ENCODE measurements around the gene ESRRA. TPM values are rescaled to one million over a fixed set of nuclear protein-coding genes. Genes with fewer than 3 reads are reported as not detected.

Gene ESRRA
- total RNA-seq, 1 donor from 2014 or later, result 256 TPM

GRCh38 chr11:64341429-64341828 is 36.1 kb downstream of the ESRRA start:
- DNase-seq (no peak), ATAC-seq (no peak)
- intact Hi-C loops (cut with micrococcal nuclease), result no loop called here

DNA sequence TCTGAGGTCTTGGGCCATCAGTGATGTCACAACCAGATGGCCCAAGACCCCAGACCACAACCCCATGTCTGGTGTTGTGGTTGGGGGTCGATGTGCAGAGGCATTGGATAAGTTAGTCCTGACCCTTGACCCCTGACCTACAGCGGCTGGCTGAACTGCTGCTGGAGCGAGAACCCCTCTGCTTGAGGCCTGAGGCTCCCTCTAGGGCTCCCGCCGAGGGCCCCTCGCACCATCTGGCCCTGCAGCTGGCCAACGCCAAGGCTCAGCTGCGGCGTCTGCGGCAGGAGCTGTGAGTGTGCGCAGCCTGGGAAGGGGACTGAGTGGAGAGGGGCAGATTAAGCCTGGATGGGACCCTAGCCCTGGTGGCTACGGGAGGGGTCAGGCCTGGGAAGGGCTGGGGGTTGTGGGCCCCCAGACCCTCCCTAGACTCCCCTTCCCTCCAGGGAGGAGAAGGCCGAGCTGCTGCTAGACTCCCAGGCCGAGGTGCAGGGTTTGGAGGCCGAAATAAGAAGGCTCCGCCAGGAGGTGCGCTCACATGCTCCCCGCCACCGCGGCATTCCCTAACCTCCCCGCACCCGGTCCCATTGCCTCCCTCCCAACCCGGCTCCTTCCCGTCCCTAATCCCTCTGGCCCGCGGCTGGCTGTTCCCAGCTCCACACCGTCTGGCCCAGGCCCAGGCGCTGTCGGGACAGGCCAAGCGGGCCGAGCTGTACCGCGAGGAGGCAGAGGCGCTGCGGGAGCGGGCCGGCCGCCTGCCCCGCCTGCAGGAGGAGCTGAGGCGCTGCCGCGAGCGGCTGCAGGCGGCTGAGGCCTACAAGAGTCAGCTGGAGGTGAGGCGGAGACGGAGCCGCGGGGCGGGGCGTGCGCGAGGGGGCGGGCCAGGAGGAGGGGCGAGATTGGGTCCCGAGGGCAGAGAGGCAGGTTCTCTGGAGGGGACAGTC is 36.8 kb downstream of the ESRRA start:
- intact Hi-C loops (cut with micrococcal nuclease), result no loop called here

GRCh38 chr11:64342869-64343745 is 37.8 kb downstream of the ESRRA start:
- ATAC-seq (no peak), DNase-seq (no peak)
- intact Hi-C loops (cut with micrococcal nuclease), result no loop called here

More for the DNA sequence above, 36.8 kb downstream of the ESRRA start:
- ATAC-seq (peak; percentile 95), DNase-seq (peak; percentile 94)

DNA sequence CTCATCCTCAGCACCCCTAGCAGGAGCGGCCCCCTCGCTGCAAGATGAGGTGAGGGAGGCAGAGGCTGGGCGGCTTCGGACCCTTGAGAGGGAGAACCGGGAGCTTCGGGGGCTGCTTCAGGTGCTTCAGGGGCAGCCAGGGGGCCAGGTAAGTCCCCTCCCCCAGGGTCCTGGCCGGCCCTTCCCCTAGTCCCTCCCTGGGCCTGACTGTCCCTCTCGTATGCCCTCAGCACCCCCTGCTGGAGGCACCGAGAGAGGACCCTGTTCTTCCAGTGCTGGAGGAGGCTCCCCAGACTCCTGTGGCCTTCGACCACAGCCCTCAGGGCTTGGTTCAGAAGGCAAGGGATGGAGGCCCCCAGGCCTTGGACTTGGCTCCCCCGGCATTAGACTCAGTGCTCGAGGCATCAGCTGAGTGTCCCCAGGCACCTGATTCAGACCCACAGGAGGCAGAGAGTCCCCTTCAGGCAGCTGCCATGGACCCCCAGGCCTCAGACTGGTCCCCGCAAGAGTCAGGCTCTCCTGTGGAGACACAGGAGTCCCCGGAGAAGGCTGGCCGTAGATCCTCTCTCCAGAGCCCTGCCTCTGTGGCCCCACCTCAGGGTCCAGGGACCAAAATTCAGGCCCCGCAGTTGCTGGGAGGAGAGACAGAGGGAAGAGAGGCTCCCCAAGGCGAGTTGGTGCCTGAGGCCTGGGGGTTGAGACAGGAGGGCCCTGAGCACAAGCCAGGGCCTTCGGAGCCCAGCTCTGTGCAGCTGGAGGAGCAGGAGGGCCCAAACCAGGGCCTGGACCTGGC is 38.6 kb downstream of the ESRRA start:
- intact Hi-C loops (cut with micrococcal nuclease), result no loop called here
- ATAC-seq (peak; percentile 25), DNase-seq (no peak)

DNA sequence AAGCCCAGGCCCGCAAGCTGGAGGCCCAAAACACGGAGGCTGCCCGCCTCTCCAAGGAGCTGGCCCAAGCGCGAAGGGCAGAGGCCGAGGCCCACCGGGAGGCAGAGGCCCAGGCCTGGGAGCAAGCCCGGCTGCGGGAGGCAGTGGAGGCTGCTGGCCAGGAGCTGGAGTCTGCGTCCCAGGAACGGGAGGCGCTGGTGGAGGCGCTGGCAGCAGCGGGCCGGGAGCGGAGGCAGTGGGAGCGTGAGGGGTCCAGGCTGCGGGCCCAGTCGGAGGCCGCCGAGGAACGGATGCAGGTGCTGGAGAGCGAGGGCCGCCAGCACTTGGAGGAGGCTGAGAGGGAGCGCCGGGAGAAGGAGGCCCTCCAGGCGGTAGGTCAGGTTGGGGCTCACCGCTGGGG is 39.5 kb downstream of the ESRRA start:
- DNase-seq, result no peak
- intact Hi-C loops (cut with micrococcal nuclease), result no loop called here
- ATAC-seq, result no peak

DNA sequence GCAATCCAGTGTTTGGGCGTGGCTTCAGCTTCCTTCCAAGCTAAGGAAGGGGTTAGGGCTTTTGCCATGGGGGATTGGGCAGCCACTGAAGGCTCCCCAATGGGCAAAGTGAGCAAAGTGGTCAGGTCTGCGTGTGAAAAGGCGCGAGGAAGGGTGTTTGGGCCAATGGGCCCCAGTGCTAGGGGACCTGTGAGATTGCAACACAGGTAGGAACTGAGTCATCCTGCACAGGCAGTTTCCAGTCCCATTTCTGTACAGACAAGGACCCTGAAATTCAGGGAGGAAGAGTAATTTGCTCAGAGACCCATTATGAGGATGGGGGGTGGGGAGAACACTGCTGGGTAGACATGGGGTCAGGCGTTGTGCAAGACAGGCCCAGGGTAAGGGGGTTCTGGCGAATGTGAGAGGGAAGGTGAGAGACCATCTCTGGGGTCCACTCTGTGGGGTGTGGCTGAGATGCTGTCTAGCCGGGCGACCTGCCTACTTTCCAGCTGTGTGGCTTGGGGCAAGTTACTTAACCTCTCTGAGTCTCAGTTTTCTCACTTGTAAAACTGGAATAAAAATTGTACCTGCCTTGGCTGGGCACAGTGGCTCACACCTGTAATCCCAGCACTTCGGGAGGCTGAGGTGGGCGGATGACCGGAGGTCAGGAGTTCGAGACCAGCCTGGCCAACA is 42.0 kb downstream of the ESRRA start:
- intact Hi-C loops (cut with micrococcal nuclease), result no loop called here
- no peak for DNase-seq
- ATAC-seq, result no peak

DNA sequence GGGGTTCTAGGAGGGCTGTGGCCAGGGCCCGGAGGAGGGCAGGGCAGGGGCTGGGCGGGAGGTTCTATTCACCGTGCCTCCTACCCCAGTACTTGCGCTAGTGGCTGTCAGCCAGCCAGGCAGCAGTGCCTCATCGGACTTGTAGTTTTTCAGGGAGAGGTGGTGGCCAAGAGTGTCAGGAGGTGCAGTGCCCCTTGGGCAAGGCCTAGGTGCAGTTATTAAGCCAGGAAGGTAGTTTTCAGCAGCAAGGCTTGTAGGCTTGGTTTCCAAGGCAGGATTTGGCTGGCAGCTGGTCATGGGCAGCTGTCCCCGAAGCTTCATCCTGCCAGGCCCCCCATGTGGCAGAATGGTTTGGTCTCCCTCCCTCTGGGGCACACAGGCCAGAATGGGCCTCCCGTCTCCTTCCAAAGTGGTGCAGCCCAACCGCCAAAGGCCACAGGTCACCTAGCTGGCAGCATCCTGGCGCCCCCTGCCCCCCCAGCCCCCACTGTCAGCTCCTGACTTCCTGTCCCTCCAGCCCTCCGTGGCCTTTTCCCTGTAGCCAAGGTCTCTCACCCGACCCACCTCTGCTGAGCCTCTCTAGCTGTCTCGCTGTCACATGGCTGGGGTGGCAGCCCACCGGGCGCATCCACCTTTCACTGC is 43.2 kb downstream of the ESRRA start:
- intact Hi-C loops (cut with micrococcal nuclease), result no loop called here
- DNase-seq, result no peak
- ATAC-seq, result no peak

- ATAC-seq (no peak), DNase-seq (no peak)
- intact Hi-C loops (cut with micrococcal nuclease), result no loop called here
These were observed 43.7 kb downstream of the ESRRA start for GRCh38 chr11:64349025-64349387.

GRCh38 chr11:64349404-64349803 is 44.1 kb downstream of the ESRRA start:
- intact Hi-C loops (cut with micrococcal nuclease), result no loop called here
- no peak for DNase-seq
- ATAC-seq, result no peak

DNA sequence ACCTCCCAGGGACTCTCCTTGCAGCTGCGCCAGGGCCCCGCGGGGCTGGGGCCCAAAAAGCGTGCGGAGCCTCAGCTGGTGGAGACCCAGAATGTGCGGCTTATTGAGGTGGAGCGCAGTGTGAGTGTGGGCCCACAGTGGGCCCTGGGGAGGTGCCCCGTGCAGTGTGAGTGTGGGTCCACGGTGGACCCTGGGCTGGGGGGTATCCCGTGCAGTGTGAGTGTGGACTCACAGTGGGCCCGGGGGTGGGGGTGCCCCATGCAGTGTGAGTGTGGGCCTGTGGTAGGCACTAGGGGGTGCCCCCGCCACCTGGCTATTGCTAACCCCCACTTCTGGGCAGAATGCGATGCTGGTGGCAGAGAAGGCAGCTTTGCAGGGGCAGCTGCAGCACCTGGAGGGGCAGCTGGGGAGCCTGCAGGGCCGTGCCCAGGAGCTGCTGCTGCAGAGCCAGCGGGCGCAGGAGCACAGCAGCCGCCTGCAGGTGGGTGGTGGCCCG is 45.9 kb downstream of the ESRRA start:
- DNase-seq (no peak), ATAC-seq (no peak)
- intact Hi-C loops (cut with micrococcal nuclease), result no loop called here

DNA sequence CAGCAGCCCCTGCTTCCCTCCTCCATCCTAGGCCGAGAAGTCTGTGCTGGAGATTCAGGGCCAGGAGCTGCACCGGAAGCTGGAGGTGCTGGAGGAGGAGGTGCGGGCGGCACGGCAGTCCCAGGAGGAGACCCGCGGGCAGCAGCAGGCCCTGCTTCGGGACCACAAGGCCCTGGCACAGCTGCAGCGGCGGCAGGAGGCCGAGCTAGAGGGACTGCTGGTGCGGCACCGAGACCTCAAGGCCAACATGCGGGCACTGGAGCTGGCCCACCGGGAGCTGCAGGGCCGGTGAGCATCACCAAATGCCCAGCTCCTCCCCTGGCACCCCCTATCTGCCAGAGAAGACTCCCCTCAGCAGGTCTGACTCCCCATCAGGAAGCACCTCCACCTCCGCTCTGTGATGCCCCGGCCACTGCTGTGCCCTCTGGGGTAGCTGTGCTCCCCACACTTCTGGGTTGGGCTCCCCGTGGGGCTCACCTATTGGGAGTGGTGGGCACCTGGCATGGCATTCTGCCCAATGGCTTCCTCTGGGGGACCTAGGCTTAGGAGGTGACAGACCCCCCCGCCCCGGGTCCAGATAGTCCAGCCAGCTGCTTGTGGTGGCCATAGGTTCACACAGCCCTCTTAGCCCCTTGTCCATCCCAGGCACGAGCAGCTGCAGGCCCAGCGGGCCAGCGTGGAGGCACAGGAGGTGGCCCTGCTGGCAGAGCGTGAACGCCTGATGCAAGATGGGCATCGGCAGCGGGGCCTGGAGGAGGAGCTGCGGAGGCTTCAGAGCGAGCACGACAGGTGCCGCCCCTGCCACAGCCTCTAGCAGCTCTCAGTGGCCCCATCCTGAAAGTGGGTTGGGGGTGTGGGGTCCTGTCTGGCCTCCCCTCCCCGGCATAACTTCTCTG is 47.0 kb downstream of the ESRRA start:
- intact Hi-C loops (cut with micrococcal nuclease), result no loop called here
- DNase-seq (no peak), ATAC-seq (no peak)

DNA sequence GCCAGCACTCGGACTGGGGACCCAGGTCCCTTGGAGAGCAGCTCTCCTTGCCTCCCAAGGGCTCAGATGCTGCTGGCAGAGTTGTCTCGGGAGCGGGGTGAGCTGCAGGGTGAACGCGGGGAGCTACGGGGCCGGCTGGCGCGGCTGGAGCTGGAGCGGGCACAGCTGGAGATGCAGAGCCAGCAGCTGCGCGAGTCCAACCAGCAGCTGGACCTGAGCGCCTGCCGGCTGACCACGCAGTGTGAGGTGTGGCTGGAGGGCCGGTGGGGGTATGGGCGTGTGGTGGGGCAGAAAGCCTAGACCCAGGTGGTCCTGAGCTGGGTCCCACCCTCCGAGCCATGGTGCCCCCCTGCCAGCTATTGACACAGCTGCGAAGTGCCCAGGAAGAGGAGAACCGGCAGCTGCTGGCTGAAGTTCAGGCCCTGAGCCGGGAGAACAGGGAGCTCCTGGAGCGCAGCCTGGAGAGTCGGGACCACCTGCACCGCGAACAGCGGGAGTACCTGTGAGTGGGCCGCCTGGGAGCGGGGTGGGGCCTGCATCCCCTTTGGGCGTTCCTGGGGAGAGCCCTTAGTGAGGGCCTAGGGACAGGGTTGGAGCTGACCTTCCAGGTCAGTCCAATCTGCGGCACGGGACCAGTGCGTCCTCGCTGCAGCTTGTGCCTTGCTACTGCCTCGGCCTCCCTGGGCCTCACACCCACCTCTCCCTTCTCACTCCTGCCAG is 47.8 kb downstream of the ESRRA start:
- intact Hi-C loops (cut with micrococcal nuclease), result no loop called here

GRCh38 chr11:64353715-64354506 is 48.6 kb downstream of the ESRRA start:
- ATAC-seq, result no peak
- intact Hi-C loops (cut with micrococcal nuclease), result no loop called here
- DNase-seq, result no peak

More for the DNA sequence above, 47.8 kb downstream of the ESRRA start:
- no peak for DNase-seq
- ATAC-seq, result no peak

DNA sequence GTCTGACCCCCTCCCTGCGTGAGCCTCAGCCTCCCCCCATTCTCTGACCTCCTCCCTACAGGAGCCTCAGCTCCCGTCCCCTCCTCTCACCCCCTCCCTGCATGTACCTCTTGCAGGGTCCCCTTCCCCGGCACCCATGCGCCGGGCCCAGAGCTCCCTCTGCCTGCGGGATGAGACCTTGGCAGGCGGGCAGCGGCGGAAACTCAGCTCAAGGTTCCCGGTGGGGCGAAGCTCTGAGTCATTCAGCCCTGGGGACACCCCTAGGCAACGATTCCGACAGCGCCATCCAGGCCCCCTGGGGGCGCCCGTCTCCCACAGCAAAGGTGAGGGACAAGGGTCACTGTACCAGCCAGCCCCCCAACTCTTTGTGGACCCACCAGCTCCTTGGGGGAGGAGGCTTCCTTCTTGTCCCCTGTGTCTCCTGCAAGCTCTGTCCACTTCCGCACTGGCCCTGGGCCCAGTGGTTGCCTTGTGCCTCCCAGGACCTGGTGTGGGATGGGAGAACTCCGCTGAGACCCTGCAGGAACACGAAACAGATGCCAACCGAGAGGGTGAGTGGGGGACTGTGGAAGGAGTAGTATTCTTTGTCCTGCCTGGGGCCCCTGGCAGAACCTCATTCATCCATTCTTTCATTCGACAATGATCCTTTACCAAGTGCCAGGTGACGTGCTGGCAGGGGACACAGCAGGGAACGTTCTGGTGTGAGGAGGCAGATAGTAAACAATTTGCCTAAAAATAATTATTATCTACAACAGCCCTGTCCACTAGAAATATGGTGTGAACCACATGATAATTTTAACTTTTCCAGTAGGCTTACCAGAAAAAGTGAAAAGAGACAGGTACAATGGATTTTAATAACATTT is 50.0 kb downstream of the ESRRA start:
- intact Hi-C loops (cut with micrococcal nuclease), result no loop called here
- peak; percentile 86 for DNase-seq
- peak; percentile 70 for ATAC-seq
